NB4 (cell line): Measurements from ENCODE around the gene TMEM132E.

Experiments
- CTCF ChIP-seq: IDR thresholded peaks from one replicate; pipeline ENCODE4 v1.5.1; 2012; ENCODE audit warnings: low read depth, low read length
- MYC ChIP-seq: IDR thresholded peaks from 2 replicates; pipeline ENCODE4 v1.6.1; 2011; ENCODE audit warnings: low read depth, low read length
- POLR2A ChIP-seq: IDR thresholded peaks from 2 replicates; pipeline ENCODE4 v1.6.1; 2011; ENCODE audit warnings: mild to moderate bottlenecking; ENCODE audit not compliant: insufficient read length; ENCODE audit errors: extremely low read depth
- TF ChIP-seq, protein P1 (sequence below): IDR thresholded peaks from 2 replicates; pipeline ENCODE4 v1.6.1; 2011; ENCODE audit warnings: low read depth, low read length

DNA sequence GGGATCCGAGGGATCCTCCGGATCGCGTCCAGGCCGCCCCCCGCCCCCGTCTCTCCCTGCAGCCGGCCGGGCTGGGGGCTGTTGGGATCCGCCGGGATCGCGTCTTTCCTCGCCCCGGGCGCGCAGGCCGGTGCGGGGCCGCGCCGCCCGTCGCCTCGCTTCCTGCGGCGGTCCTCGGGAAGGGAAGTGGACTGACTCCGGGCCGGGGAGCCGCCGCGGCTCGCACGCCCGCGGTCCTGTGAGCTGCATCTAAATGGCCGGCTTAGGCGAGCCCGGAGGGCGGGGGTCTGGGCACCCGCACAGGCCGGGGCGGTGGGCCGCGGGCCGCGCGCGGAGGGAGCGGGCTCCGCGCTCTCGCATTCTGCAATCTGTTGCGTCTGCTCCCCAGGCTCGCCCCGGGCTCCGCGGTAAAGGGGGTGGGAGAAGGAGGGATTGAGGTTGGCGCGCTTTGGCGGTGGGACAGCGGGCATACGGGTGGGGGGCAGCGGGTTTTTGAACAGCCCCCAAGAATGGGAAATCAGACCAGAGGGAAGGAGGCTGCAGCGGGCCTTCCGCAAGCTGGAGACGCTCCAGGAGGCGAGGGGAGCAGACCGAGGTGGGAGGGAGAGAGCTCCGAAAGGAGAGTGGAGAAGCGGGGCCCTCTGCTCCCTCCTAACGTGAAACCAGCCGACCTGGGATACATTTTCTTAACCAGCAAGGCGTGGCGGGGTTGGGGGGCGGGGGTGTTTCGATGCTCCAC lies 2.2 kb downstream of the TMEM132E start:
- no peak for TF ChIP-seq CTCF
- no peak for TF ChIP-seq POLR2A
- no peak for TF ChIP-seq MYC
- TF ChIP-seq, protein P1, sequence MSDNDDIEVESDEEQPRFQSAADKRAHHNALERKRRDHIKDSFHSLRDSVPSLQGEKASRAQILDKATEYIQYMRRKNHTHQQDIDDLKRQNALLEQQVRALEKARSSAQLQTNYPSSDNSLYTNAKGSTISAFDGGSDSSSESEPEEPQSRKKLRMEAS: no peak
